Loucy (cell line): ENCODE measurements around the gene CFAP70.

ENCODE experiments used
- H2AFZ ChIP-seq: fragments of 200-600 bp; sonication (generic); 2 replicates; pipeline ENCODE4 v1.6.0; 2016; ENCODE audit warnings: antibody characterized with exemption, mild to moderate bottlenecking, low read length, moderate library complexity
- H3F3A ChIP-seq: fragments of 200-600 bp; 2 replicates; pipeline ENCODE4 v1.6.0; 2016; ENCODE audit warnings: antibody characterized with exemption, low read depth, mild to moderate bottlenecking
- H3K27me3 ChIP-seq: fragments of 200-600 bp; sonication (generic); 2 replicates; pipeline ENCODE4 v1.6.1; 2014; ENCODE audit warnings: low read length, mild to moderate bottlenecking; ENCODE audit not compliant: insufficient read depth, poor library complexity, severe bottlenecking
- H3K36me3 ChIP-seq: fragments of 200-600 bp; sonication (generic); 2 replicates; pipeline ENCODE4 v1.6.1; 2016; ENCODE audit warnings: low read length; ENCODE audit not compliant: insufficient read depth
- H3K4me1 ChIP-seq: fragments of 200-600 bp; sonication (generic); 2 replicates; pipeline ENCODE4 v1.5.1; 2014; ENCODE audit warnings: low read length, mild to moderate bottlenecking; ENCODE audit not compliant: insufficient read depth, poor library complexity, severe bottlenecking
- H3K4me2 ChIP-seq: fragments of 200-600 bp; sonication (generic); 2 replicates; pipeline ENCODE4 v1.6.0; 2014; ENCODE audit warnings: antibody characterized with exemption, low read length, low read depth, mild to moderate bottlenecking; ENCODE audit not compliant: poor library complexity, severe bottlenecking
- H3K4me3 ChIP-seq: fragments of 200-600 bp; sonication (generic); 2 replicates; pipeline ENCODE4 v1.5.1; 2014; ENCODE audit warnings: low read length, mild to moderate bottlenecking, mixed read lengths; ENCODE audit not compliant: poor library complexity, severe bottlenecking
- H3K79me2 ChIP-seq: fragments of 200-600 bp; sonication (generic); 2 replicates; pipeline ENCODE4 v1.6.1; 2014; ENCODE audit warnings: low read length; ENCODE audit not compliant: insufficient read depth
- H3K9ac ChIP-seq: fragments of 200-600 bp; sonication (generic); 2 replicates; pipeline ENCODE4 v1.6.0; 2014; ENCODE audit warnings: mild to moderate bottlenecking, low read depth, low read length, moderate library complexity; ENCODE audit not compliant: poor library complexity, severe bottlenecking
- H3K9me2 ChIP-seq: fragments of 200-600 bp; sonication (generic); replicated peaks from 2 replicates; pipeline ENCODE4 v1.6.1; 2016; ENCODE audit warnings: low read depth, low read length, mixed read lengths
- H3K9me3 ChIP-seq: fragments of 200-600 bp; sonication (generic); 2 replicates; pipeline ENCODE4 v1.6.1; 2014; ENCODE audit warnings: mild to moderate bottlenecking, antibody characterized with exemption, low read length, low read depth; ENCODE audit not compliant: insufficient read depth
- H4K20me1 ChIP-seq: fragments of 200-600 bp; sonication (generic); 2 replicates; pipeline ENCODE4 v1.6.0; 2014; ENCODE audit warnings: antibody characterized with exemption, low read length, mild to moderate bottlenecking; ENCODE audit not compliant: insufficient read depth, poor library complexity, severe bottlenecking
- CTCF ChIP-seq: fragments of 200-600 bp; sonication (generic); conservative IDR thresholded peaks from 2 replicates; pipeline ENCODE4 v1.5.1; 2014; ENCODE audit warnings: mild to moderate bottlenecking, antibody characterized with exemption, low read length
- EZH2phosphoT487 ChIP-seq: fragments of 200-600 bp; IDR thresholded peaks from 2 replicates; pipeline ENCODE4 v1.6.1; 2018; ENCODE audit warnings: antibody characterized with exemption, mild to moderate bottlenecking, moderate library complexity, borderline replicate concordance

CFAP70 gene

GRCh38 chr10:73253225-73253555 lies 105.5 kb downstream of the CFAP70 start:
- Histone ChIP-seq H3K9ac (peak overlapping the region; percentile 98), H3K4me3 (peak overlapping the region; percentile 81), H3K27me3 (no peaks in the 10 kb centered on the region), H3K4me1 (peaks cover 13% of the 10 kb centered on the region), H3K36me3 (no peaks in the 10 kb centered on the region), H3K9me3 (no peaks in the 10 kb centered on the region), H3K9me2 (no peaks in the 10 kb centered on the region), H4K20me1 (peaks cover 8% of the 10 kb centered on the region), H3K4me2 (peak overlapping the region; percentile 75), H2AFZ (peak overlapping the region; percentile 94), H3F3A (no peaks in the 10 kb centered on the region), H3K79me2 (peaks cover 53% of the 10 kb centered on the region)
- TF ChIP-seq EZH2phosphoT487 (no peak), CTCF (peak; percentile 35)

- Histone ChIP-seq H3K4me2 (peak within 1 kb of the TSS; percentile 99), H3K79me2 (peaks cover 59% of the 10 kb centered on the region), H3K4me1 (peaks cover 19% of the 10 kb centered on the region), H3K4me3 (peak within 1 kb of the TSS; percentile 81), H4K20me1 (peaks cover 8% of the 10 kb centered on the region), H3K9ac (peak within 1 kb of the TSS; percentile 98), H3K9me3 (no peaks in the 10 kb centered on the region), H3F3A (no peaks in the 10 kb centered on the region), H2AFZ (peak within 1 kb of the TSS; percentile 94), H3K27me3 (no peaks in the 10 kb centered on the region), H3K36me3 (no peaks in the 10 kb centered on the region), H3K9me2 (no peaks in the 10 kb centered on the region)
- no peak for TF ChIP-seq EZH2phosphoT487
- no peak for TF ChIP-seq CTCF
Measured at GRCh38 chr10:73252445-73253224, 106.0 kb downstream of the CFAP70 start, which contains the start of gene MRPS16. MRPS16 (minus strand) TSS chr10:73252644; CDS start chr10:73252482, 162 bp downstream.

- Histone ChIP-seq H3K4me3 (peak overlapping the region; percentile 81), H3K9me3 (no peaks in the 10 kb centered on the region), H3K36me3 (no peaks in the 10 kb centered on the region), H3K27me3 (no peaks in the 10 kb centered on the region), H3F3A (no peaks in the 10 kb centered on the region; the same call in 1 of the 2 replicates), H3K9me2 (no peaks in the 10 kb centered on the region), H3K79me2 (peaks cover 63% of the 10 kb centered on the region), H2AFZ (peak overlapping the region; percentile 94), H3K9ac (peak overlapping the region; percentile 98), H3K4me2 (peak overlapping the region; percentile 99), H3K4me1 (peaks cover 22% of the 10 kb centered on the region), H4K20me1 (peaks cover 8% of the 10 kb centered on the region)
- no peak for TF ChIP-seq CTCF
- TF ChIP-seq EZH2phosphoT487, result no peak
Measured at GRCh38 chr10:73251683-73252444, 106.8 kb downstream of the CFAP70 start.
